PC-3 (cell line): Measurements from ENCODE around the gene MTTP. TPM values are rescaled to one million over a fixed set of nuclear protein-coding genes. Genes with fewer than 3 reads are reported as not detected.

Experiments used
- ATAC-seq: fragments of 200-7000 bp; cut with Tn5 transposase; 2 replicates; pipeline ENCODE4 v1.9.1; 2020; ENCODE audit warnings: mild to moderate bottlenecking, moderate library complexity
- BruUV-seq: library from RNA; stranded (reverse); fragments of 400-500 nt; replicated peaks from 2 replicates; lab custom pipeline; 2021; lab: Mats Ljungman, UMichigan
- CTCF ChIA-PET: fragments of 300-600 bp; sonication (Branson Sonifier 250); formaldehyde crosslinking; loops from one replicate; lab custom pipeline; 2022; ENCODE audit warnings: antibody characterized with exemption; lab: Charles Lee
- POLR2A ChIA-PET: fragments of 300-600 bp; sonication (Branson Sonifier 250); formaldehyde crosslinking; loops from one replicate; lab custom pipeline; 2022; ENCODE audit warnings: antibody characterized with exemption; ENCODE audit not compliant: unreplicated experiment; lab: Charles Lee
- DNase-seq: peaks from one replicate; pipeline ENCODE4 v3.0.0-alpha.2; 2015
- H2AFZ ChIP-seq: fragments of 300-600 bp; sonication (generic); 2 replicates; pipeline ENCODE4 v1.6.0; 2016; ENCODE audit warnings: antibody characterized with exemption, low read length
- H3F3A ChIP-seq: fragments of 300-600 bp; sonication (generic); one replicate; pipeline ENCODE4 v1.6.0; 2017; ENCODE audit warnings: antibody characterized with exemption, low read length, control low read depth, mild to moderate bottlenecking; ENCODE audit not compliant: unreplicated experiment
- H3K27ac ChIP-seq: fragments of 300-600 bp; sonication (generic); 2 replicates; pipeline ENCODE4 v1.5.1; 2016; ENCODE audit warnings: mild to moderate bottlenecking, low read length
- H3K27me3 ChIP-seq: fragments of 300-600 bp; sonication (generic); 2 replicates; pipeline ENCODE4 v1.6.1; 2016; ENCODE audit warnings: low read length, mixed read lengths
- H3K36me3 ChIP-seq: fragments of 300-600 bp; sonication (generic); 2 replicates; pipeline ENCODE4 v1.6.1; 2016; ENCODE audit warnings: low read depth, mixed run types, low read length, mixed read lengths
- H3K4me1 ChIP-seq: fragments of 300-600 bp; sonication (generic); 2 replicates; pipeline ENCODE4 v1.5.1; 2016; ENCODE audit warnings: low read length; ENCODE audit not compliant: insufficient read depth
- H3K4me2 ChIP-seq: fragments of 300-600 bp; sonication (generic); 2 replicates; pipeline ENCODE4 v1.6.0; 2016; ENCODE audit warnings: low read length
- H3K4me3 ChIP-seq: fragments of 300-600 bp; sonication (generic); 2 replicates; pipeline ENCODE4 v1.5.1; 2016; ENCODE audit warnings: mild to moderate bottlenecking, low read length, mixed read lengths
- H3K79me2 ChIP-seq: fragments of 300-600 bp; sonication (generic); 2 replicates; pipeline ENCODE4 v1.6.1; 2017; ENCODE audit warnings: low read length, mixed read lengths
- H3K9ac ChIP-seq: fragments of 300-600 bp; sonication (generic); 2 replicates; pipeline ENCODE4 v1.6.0; 2016; ENCODE audit warnings: mild to moderate bottlenecking, low read length
- H3K9me2 ChIP-seq: fragments of 300-600 bp; sonication (generic); replicated peaks from 2 replicates; pipeline ENCODE4 v1.6.1; 2016; ENCODE audit warnings: mixed run types, low read length, mixed read lengths
- H3K9me3 ChIP-seq: fragments of 300-600 bp; sonication (generic); 2 replicates; pipeline ENCODE4 v1.6.1; 2016; ENCODE audit warnings: low read length, mixed read lengths
- H4K20me1 ChIP-seq: fragments of 300-600 bp; sonication (generic); 2 replicates; pipeline ENCODE4 v1.6.1; 2016; ENCODE audit warnings: low read length, mixed read lengths
- EZH2 ChIP-seq: fragments of 300-600 bp; sonication (generic); IDR thresholded peaks from one replicate; pipeline ENCODE4 v1.6.1; 2017; ENCODE audit warnings: antibody characterized with exemption, mild to moderate bottlenecking, low read length; ENCODE audit not compliant: unreplicated experiment
- EZH2phosphoT487 ChIP-seq: fragments of 300-600 bp; sonication (generic); IDR thresholded peaks from 2 replicates; pipeline ENCODE4 v1.6.1; 2018; ENCODE audit warnings: mild to moderate bottlenecking, antibody characterized with exemption, low read length, borderline replicate concordance
- intact Hi-C: fragments of 100-400 bp; cut with micrococcal nuclease; formaldehyde crosslinking; loops from 2 replicates; pipeline ENCODE4 v1.9.0; 2023
- total RNA-seq: library from RNA; depleted of rRNA; stranded (reverse); fragments of >200 nt; gene quantifications from 2 replicates; pipeline ENCODE4 v1.2.3, GENCODE V29; 2014
- TF ChIP-seq, protein P1 (sequence below): fragments of 300-600 bp; sonication (generic); conservative IDR thresholded peaks from 2 replicates; pipeline ENCODE4 v1.5.1; 2017; ENCODE audit warnings: antibody characterized with exemption, low read depth, mild to moderate bottlenecking, low read length

The MTTP gene
- total RNA-seq, 1 experiment from 2014 or later: 0.33 TPM

- no peaks in the 10 kb centered on the region for H3K9me3 ChIP-seq
- no peak overlapping the region for H2AFZ ChIP-seq
- H3K4me3 ChIP-seq: no peak overlapping the region
- H3K27me3 ChIP-seq: no peaks in the 10 kb centered on the region
- ATAC-seq (no peak), DNase-seq (no peak)
- no peaks in the 10 kb centered on the region for H3K36me3 ChIP-seq
- no peak overlapping the region for H3K4me2 ChIP-seq
- no peaks in the 10 kb centered on the region for H4K20me1 ChIP-seq
- no peaks in the 10 kb centered on the region for H3F3A ChIP-seq
- intact Hi-C loops: no loop called here
- no peak overlapping the region for H3K27ac ChIP-seq
- H3K4me1 ChIP-seq: no peaks in the 10 kb centered on the region
- TF ChIP-seq, protein P1, sequence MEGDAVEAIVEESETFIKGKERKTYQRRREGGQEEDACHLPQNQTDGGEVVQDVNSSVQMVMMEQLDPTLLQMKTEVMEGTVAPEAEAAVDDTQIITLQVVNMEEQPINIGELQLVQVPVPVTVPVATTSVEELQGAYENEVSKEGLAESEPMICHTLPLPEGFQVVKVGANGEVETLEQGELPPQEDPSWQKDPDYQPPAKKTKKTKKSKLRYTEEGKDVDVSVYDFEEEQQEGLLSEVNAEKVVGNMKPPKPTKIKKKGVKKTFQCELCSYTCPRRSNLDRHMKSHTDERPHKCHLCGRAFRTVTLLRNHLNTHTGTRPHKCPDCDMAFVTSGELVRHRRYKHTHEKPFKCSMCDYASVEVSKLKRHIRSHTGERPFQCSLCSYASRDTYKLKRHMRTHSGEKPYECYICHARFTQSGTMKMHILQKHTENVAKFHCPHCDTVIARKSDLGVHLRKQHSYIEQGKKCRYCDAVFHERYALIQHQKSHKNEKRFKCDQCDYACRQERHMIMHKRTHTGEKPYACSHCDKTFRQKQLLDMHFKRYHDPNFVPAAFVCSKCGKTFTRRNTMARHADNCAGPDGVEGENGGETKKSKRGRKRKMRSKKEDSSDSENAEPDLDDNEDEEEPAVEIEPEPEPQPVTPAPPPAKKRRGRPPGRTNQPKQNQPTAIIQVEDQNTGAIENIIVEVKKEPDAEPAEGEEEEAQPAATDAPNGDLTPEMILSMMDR: no peak
- TF ChIP-seq EZH2phosphoT487: no peak
- TF ChIP-seq EZH2: no peak
- no peak overlapping the region for H3K9ac ChIP-seq
- ChIA-PET POLR2A (no interaction called here), CTCF (no interaction called here)
- H3K79me2 ChIP-seq: no peaks in the 10 kb centered on the region
- BruUV-seq: no TSS peak
- H3K9me2 ChIP-seq: no peaks in the 10 kb centered on the region
These were observed 93.8 kb downstream of the MTTP start for GRCh38 chr4:99668472-99668871.

GRCh38 chr4:99669084-99669483 is 94.5 kb downstream of the MTTP start:
- no peak for ATAC-seq
- Histone ChIP-seq H3K9me2 (no peaks in the 10 kb centered on the region), H4K20me1 (no peaks in the 10 kb centered on the region), H3K27me3 (no peaks in the 10 kb centered on the region), H3K9me3 (no peaks in the 10 kb centered on the region), H3K79me2 (no peaks in the 10 kb centered on the region), H3F3A (no peaks in the 10 kb centered on the region), H2AFZ (no peak overlapping the region), H3K4me1 (no peaks in the 10 kb centered on the region), H3K36me3 (no peaks in the 10 kb centered on the region), H3K4me2 (no peak overlapping the region), H3K4me3 (no peak overlapping the region), H3K27ac (no peak overlapping the region), H3K9ac (no peak overlapping the region)
- intact Hi-C loops: no loop called here
- DNase-seq: no peak
- CTCF ChIA-PET: no interaction called here
- TF ChIP-seq EZH2phosphoT487 (no peak), EZH2 (no peak)
- TF ChIP-seq, protein P1: no peak
- BruUV-seq: no TSS peak
- POLR2A ChIA-PET: no interaction called here

DNA sequence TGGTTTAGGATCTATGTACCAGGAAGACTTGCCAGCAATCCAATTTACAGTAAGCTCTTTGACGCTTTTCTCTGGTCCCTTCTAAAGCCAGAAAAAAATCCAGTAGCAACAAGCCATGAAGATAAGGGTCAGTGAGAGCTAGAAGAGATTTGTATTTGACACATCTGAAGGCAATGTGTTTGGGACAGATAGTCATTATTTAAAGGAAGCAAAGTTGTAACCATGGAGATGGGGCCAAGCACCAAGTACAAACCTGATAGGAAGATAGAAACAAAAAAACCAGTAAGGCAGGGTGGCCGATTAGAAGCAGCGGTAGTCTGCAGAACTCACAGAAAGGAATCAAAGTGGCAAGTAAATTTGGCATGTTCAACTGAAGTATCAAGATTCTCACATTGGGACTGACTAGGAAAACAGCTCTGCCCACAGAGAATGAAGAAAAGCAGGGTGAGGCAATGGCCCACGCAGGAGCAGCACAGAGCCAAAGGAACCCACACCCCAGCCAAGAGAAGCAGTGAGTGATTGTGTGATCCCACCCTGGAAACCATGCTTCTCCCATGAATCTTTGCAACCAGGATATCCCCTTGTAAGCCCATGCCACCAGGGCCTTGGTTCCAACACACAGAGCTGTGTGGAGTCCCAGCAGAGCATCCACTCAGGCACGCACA is 95.9 kb downstream of the MTTP start:
- ATAC-seq (no peak), DNase-seq (no peak)
- TF ChIP-seq EZH2phosphoT487 (no peak), EZH2 (no peak)
- TF ChIP-seq, protein P1: no peak
- ChIA-PET CTCF (no interaction called here), POLR2A (no interaction called here)
- Histone ChIP-seq H3K27ac (no peak overlapping the region), H2AFZ (no peak overlapping the region), H3K36me3 (no peaks in the 10 kb centered on the region), H3K9ac (no peak overlapping the region), H3K27me3 (no peaks in the 10 kb centered on the region), H3K79me2 (no peaks in the 10 kb centered on the region), H3K9me2 (no peaks in the 10 kb centered on the region), H3K9me3 (no peaks in the 10 kb centered on the region), H3K4me1 (no peaks in the 10 kb centered on the region), H3K4me3 (no peak overlapping the region), H3K4me2 (no peak overlapping the region), H3F3A (no peaks in the 10 kb centered on the region), H4K20me1 (no peaks in the 10 kb centered on the region)
- no TSS peak for BruUV-seq
- intact Hi-C loops: no loop called here
